OCI-LY1 (cell line): ENCODE measurements around the gene BST1.
A peak's percentile ranks its signal among the peaks of the same experiment; 100 is the strongest.

Source experiments
- H2AFZ ChIP-seq: fragments of 200-600 bp; sonication (generic), shearing (Covaris generic); 2 replicates; pipeline ENCODE4 v1.6.0; 2014; ENCODE audit warnings: antibody characterized with exemption, mild to moderate bottlenecking, low read length
- H3F3A ChIP-seq: fragments of 200-600 bp; sonication (generic), shearing (Covaris generic); 2 replicates; pipeline ENCODE4 v1.6.0; 2014; ENCODE audit warnings: mild to moderate bottlenecking, antibody characterized with exemption, low read length, moderate library complexity; ENCODE audit not compliant: insufficient read depth
- H3K27ac ChIP-seq: fragments of 200-600 bp; sonication (generic); 2 replicates; pipeline ENCODE4 v1.5.1; 2014; ENCODE audit warnings: low read length, mixed run types, mild to moderate bottlenecking, low read depth; ENCODE audit not compliant: poor library complexity, severe bottlenecking
- H3K27me3 ChIP-seq: fragments of 200-600 bp; sonication (generic); 2 replicates; pipeline ENCODE4 v1.6.0; 2014; ENCODE audit warnings: antibody characterized with exemption, mild to moderate bottlenecking, low read length, moderate library complexity; ENCODE audit not compliant: insufficient read depth
- H3K36me3 ChIP-seq: fragments of 200-600 bp; sonication (generic); 2 replicates; pipeline ENCODE4 v1.6.1; 2014; ENCODE audit warnings: mild to moderate bottlenecking, antibody characterized with exemption, low read length, moderate library complexity, mixed read lengths; ENCODE audit not compliant: insufficient read depth
- H3K4me1 ChIP-seq: fragments of 200-600 bp; sonication (generic); 2 replicates; pipeline ENCODE4 v1.5.1; 2014; ENCODE audit warnings: mild to moderate bottlenecking, low read length, moderate library complexity; ENCODE audit not compliant: insufficient read depth, severe bottlenecking
- H3K4me2 ChIP-seq: fragments of 200-600 bp; sonication (generic), shearing (Covaris generic); 2 replicates; pipeline ENCODE4 v1.6.1; 2014; ENCODE audit warnings: low read length
- H3K4me3 ChIP-seq: fragments of 200-600 bp; sonication (generic); 2 replicates; pipeline ENCODE4 v1.5.1; 2014; ENCODE audit warnings: low read length, low read depth, mild to moderate bottlenecking, mixed read lengths; ENCODE audit not compliant: poor library complexity, severe bottlenecking
- H3K79me2 ChIP-seq: fragments of 200-600 bp; shearing (Covaris generic); 2 replicates; pipeline ENCODE4 v1.6.1; 2016; ENCODE audit warnings: mixed run types, low read length, mixed read lengths; ENCODE audit not compliant: insufficient read depth
- H3K9ac ChIP-seq: fragments of 200-600 bp; sonication (generic), shearing (Covaris generic); 2 replicates; pipeline ENCODE4 v1.6.1; 2014; ENCODE audit warnings: mild to moderate bottlenecking, low read length, mixed read lengths
- H3K9me2 ChIP-seq: fragments of 200-600 bp; sonication (generic), shearing (Covaris generic); 2 replicates; pipeline ENCODE4 v1.6.1; 2014; ENCODE audit warnings: low read depth, mild to moderate bottlenecking, low read length, mixed read lengths
- H3K9me3 ChIP-seq: fragments of 200-600 bp; shearing (Covaris generic); 2 replicates; pipeline ENCODE4 v1.6.1; 2014; ENCODE audit warnings: low read length, mixed read lengths
- H4K20me1 ChIP-seq: fragments of 200-600 bp; sonication (generic), shearing (Covaris generic); 2 replicates; pipeline ENCODE4 v1.6.0; 2016; ENCODE audit warnings: mild to moderate bottlenecking, low read length; ENCODE audit not compliant: insufficient read depth
- EZH2 ChIP-seq: fragments of 200-600 bp; sonication (generic), shearing (Covaris generic); IDR thresholded peaks from 2 replicates; pipeline ENCODE4 v1.8.0; 2017; ENCODE audit warnings: borderline replicate concordance, mixed run types, mild to moderate bottlenecking, antibody characterized with exemption, low read length, moderate library complexity, mixed read lengths
- TF ChIP-seq, protein P1 (sequence below): fragments of 200-600 bp; sonication (generic), shearing (Covaris generic); IDR thresholded peaks from 2 replicates; pipeline ENCODE4 v1.5.1; 2017; ENCODE audit warnings: mild to moderate bottlenecking, antibody characterized with exemption, low read length, moderate library complexity, mixed read lengths

The BST1 gene

DNA sequence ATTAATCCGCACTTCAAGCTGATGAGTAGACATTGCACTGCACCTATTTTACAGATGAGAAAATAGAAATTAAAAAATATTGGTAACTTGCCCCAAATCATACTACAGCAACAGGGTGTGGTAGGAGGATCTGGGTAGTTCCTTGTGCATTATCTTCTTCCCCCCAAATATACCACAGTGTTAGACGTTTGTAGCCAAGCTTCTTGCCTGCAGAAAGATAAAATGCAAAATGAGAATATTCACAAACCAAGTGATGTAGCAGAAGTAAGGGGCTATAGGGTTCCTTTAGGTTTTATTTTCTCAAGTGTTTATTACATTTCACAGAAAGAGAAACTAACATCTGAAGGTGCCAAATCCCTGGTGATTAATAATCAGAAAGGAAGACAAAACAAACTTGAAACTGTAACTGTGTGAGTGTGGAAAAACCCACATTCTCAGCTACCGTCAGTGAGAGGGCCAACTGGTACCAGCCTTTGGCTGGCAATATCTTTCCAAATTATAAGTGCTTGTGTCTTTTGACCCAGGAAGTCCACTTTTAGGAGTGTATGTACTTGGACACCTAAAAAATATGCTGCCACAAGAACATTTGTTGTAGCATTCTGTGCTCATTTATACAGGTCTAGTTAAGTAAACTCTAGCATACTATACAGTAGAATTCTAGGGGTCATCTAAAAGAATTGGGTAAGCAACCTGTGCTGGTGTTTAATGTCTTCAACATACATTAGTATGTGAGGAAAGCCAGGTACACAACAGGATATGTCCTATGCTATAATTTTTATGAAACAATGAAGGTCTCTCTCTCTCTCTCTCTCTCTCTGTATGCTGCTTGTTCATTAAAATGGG is 68.6 kb downstream of the BST1 start:
- TF ChIP-seq, protein P1, sequence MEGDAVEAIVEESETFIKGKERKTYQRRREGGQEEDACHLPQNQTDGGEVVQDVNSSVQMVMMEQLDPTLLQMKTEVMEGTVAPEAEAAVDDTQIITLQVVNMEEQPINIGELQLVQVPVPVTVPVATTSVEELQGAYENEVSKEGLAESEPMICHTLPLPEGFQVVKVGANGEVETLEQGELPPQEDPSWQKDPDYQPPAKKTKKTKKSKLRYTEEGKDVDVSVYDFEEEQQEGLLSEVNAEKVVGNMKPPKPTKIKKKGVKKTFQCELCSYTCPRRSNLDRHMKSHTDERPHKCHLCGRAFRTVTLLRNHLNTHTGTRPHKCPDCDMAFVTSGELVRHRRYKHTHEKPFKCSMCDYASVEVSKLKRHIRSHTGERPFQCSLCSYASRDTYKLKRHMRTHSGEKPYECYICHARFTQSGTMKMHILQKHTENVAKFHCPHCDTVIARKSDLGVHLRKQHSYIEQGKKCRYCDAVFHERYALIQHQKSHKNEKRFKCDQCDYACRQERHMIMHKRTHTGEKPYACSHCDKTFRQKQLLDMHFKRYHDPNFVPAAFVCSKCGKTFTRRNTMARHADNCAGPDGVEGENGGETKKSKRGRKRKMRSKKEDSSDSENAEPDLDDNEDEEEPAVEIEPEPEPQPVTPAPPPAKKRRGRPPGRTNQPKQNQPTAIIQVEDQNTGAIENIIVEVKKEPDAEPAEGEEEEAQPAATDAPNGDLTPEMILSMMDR: no peak
- no peak for TF ChIP-seq EZH2
- Histone ChIP-seq H3K27me3 (no peaks in the 10 kb centered on the region), H3K9me2 (no peaks in the 10 kb centered on the region), H3K4me3 (no peak overlapping the region), H3K36me3 (no peaks in the 10 kb centered on the region), H3K9ac (no peak overlapping the region), H3K4me2 (no peak overlapping the region), H3F3A (no peaks in the 10 kb centered on the region), H4K20me1 (no peaks in the 10 kb centered on the region), H3K4me1 (peaks cover 12% of the 10 kb centered on the region), H3K79me2 (no peaks in the 10 kb centered on the region), H3K9me3 (no peaks in the 10 kb centered on the region), H2AFZ (no peak overlapping the region), H3K27ac (no peak overlapping the region)

DNA sequence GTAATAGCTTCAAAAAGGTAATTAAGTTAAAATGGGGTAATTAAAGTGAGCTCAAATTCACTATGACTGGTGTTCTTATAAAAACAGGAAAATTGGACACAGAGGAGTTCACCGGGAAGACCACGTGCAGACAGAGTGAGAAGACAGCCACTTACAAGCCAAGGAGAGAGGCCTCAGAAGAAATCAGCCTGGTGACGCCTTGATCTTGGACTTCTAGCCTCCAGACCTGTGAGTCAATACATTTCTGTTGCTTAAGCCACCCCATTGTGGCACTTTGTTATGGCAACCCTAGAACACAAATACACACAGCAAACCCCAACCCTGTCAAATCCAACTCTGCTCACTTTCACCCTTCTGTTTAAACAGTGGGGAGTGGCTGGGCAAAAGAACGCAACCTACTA is 71.2 kb downstream of the BST1 start:
- TF ChIP-seq, protein P1: no peak
- TF ChIP-seq EZH2: no peak
- Histone ChIP-seq H3F3A (no peaks in the 10 kb centered on the region), H3K9me2 (no peaks in the 10 kb centered on the region), H3K27ac (no peak overlapping the region), H3K4me1 (peaks cover 16% of the 10 kb centered on the region), H3K9me3 (no peaks in the 10 kb centered on the region), H3K79me2 (no peaks in the 10 kb centered on the region), H2AFZ (no peak overlapping the region), H3K36me3 (no peaks in the 10 kb centered on the region), H3K9ac (no peak overlapping the region), H4K20me1 (no peaks in the 10 kb centered on the region), H3K4me2 (no peak overlapping the region), H3K4me3 (no peak overlapping the region), H3K27me3 (no peaks in the 10 kb centered on the region)

DNA sequence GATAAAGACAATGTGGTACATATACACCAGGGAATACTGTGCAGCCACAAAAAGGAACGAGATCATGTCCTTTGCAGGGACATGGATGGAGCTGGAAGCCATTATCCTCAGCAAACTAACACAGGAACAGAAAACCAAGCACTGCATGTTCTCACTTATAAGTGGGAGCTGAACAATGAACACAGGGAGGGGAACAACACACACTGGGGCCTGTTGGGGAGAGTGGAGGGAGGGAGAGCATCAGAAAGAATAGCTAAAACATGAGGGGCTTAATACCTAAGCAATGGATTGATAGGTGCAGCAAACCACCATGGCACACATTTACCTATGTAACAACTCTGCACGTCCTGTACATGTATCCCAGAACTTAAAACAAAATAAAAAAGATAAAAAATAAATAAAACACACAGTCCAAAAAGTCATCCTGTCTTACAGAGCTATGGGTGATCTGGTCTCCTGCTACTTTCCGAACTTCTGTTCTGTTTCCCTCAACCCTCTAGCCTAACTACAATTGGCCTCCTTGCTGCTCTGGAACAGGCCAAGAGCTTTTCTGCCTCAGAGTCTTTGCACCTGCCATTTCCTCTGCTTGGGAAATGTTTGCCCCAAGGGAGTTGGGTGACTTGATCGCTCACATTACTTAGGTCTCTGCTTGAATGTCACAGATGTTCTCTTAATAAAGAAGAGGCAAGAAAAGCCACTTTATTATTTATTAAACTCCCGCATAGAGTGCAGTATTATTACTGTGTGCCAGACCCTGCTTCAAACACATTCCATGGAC is 74.2 kb downstream of the BST1 start:
- Histone ChIP-seq H3F3A (no peaks in the 10 kb centered on the region), H3K27me3 (no peaks in the 10 kb centered on the region), H3K9me3 (no peaks in the 10 kb centered on the region), H3K36me3 (peaks cover 14% of the 10 kb centered on the region), H3K9me2 (no peaks in the 10 kb centered on the region), H3K27ac (peak overlapping the region; percentile 82), H3K9ac (no peak overlapping the region), H3K79me2 (peaks cover 5% of the 10 kb centered on the region), H3K4me2 (peak overlapping the region; percentile 93), H3K4me3 (no peak overlapping the region), H3K4me1 (peaks cover 35% of the 10 kb centered on the region), H4K20me1 (no peaks in the 10 kb centered on the region), H2AFZ (no peak overlapping the region)
- TF ChIP-seq, protein P1: no peak
